Stimulated activated CD4-positive, alpha-beta T cell treated with anti-CD3 and anti-CD28 coated beads, TNF-alpha, amount 100 ng/mL, for 48 hours (primary cell): Measurements from ENCODE around the gene PALMD.

ENCODE experiments used
- DNase-seq, 3 donors: peaks; one replicate each; pipeline ENCODE4 v3.0.0-alpha.2; 2020; ENCODE audit warnings: low read depth in 3 of 3

Gene PALMD, protein sequence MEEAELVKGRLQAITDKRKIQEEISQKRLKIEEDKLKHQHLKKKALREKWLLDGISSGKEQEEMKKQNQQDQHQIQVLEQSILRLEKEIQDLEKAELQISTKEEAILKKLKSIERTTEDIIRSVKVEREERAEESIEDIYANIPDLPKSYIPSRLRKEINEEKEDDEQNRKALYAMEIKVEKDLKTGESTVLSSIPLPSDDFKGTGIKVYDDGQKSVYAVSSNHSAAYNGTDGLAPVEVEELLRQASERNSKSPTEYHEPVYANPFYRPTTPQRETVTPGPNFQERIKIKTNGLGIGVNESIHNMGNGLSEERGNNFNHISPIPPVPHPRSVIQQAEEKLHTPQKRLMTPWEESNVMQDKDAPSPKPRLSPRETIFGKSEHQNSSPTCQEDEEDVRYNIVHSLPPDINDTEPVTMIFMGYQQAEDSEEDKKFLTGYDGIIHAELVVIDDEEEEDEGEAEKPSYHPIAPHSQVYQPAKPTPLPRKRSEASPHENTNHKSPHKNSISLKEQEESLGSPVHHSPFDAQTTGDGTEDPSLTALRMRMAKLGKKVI

DNA sequence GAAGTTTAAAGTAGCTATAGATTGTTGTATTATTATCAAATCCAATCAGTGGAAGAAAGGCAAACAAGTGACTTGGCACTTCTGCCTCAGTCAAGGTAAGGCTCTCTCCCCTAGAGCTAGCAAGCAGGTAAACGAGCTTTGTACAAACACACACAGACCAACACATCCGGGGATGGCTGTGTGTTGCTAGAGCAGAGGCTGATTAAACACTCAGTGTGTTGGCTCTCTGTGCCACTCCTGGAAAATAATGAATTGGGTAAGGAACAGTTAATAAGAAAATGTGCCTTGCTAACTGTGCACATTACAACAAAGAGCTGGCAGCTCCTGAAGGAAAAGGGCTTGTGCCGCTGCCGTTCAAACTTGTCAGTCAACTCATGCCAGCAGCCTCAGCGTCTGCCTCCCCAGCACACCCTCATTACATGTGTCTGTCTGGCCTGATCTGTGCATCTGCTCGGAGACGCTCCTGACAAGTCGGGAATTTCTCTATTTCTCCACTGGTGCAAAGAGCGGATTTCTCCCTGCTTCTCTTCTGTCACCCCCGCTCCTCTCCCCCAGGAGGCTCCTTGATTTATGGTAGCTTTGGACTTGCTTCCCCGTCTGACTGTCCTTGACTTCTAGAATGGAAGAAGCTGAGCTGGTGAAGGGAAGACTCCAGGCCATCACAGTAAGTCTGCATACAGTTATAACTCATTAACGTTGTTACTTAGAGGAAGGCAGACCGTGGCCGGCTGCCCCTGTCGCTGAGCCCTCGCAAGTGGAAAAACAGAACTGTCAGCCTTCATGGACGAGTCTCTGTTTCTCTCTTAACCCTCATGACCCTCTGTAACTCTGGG lies at the start of gene PALMD:
Gene PALMD, plus strand, starts transcription at position 415 of the 833 bp plus-strand sequence. Its CDS starts 205 bp downstream, at position 620.
- no peak for DNase-seq

DNA sequence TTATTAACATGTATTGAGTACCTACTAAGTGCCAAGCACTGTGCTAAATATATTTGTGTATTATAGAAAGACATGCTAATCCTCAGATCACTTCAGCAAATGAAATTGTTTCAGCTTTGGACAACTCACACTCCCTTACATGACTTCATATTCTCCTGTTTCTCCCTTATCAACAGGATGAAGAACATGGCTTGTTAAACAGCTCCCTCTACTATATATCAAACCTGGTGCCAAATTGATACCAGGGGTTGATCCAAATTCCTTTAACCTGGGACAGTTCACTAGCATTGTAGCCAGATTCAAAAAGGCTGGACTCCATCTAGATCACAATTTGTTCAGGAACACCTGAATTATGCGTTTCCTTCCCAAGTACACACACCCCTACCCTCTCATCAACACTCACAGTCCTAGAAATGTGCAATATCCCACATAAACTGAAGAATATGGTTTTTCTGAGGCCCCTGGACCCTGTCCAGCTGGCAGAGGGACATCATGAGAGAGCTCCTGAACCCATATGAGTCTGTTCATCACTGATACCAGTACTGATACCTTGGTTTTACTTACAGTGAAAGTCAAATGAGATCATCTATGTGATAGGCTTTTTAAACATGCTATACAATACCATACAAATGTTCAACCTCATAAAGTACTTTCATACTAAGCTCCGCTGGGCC lies 47.0 kb upstream of the PALMD start:
- no peak for DNase-seq

DNA sequence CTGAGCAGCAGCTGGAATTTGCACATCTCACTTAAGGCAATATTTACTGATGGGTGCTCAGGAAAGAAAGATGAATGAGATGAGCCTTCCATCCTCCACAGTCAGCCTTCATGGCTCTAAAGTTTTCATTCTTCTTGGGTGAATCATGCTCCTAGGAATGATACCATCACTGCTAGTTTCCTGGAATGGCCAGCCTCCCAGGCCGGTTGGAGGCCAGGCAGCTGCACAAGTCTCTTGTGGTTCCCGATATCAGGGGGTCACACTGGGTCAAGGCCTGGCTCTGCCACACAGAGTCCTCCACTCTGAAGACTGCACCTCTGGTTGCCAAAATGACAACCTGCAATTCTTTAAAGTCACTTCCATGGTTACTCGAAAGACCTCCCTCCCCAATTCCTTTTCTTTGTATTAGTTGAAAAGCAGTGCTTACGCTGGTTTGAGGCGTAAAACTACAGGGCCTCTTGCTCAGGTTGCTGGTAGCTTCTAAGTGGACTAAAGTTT lies 46.2 kb upstream of the PALMD start:
- no peak for DNase-seq

DNA sequence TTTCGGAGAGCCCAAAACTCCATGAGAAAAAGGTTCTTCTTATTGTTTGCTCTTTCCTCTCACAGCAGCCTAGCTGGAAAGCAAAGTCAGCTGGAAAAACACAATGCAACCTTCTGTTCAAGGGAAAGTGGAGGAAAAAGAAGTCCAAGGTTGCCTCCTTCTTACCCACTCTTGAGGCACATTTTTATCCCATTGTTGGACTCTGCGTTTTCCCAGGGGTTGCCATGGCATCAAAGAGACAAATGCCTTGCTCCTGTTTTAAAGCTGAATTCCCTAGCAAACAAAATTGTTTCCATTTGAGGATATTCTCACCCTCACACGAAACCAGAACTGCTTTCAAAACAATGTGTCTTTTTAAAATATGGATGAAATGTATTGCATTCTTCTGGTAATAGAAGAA lies 45.1 kb upstream of the PALMD start:
- DNase-seq, result no peak

DNA sequence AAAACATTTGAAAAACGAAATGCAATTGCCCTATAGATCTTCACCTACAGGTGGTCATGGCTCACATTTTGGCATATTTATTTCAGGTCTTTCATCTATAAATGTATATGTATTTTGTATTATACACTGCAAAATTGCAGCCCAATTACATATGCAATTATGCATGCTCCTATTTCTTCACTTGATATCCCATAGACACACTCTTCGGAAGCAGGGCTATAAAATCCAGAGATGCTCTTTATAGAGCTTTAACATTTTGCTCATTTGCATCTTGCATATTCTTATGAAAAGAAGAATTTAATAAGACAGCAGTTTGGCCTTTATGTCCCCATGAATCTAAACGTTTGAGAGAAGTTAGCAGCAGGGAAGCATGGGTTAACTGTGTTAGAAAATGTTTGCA lies 44.7 kb upstream of the PALMD start:
- no peak for DNase-seq

DNA sequence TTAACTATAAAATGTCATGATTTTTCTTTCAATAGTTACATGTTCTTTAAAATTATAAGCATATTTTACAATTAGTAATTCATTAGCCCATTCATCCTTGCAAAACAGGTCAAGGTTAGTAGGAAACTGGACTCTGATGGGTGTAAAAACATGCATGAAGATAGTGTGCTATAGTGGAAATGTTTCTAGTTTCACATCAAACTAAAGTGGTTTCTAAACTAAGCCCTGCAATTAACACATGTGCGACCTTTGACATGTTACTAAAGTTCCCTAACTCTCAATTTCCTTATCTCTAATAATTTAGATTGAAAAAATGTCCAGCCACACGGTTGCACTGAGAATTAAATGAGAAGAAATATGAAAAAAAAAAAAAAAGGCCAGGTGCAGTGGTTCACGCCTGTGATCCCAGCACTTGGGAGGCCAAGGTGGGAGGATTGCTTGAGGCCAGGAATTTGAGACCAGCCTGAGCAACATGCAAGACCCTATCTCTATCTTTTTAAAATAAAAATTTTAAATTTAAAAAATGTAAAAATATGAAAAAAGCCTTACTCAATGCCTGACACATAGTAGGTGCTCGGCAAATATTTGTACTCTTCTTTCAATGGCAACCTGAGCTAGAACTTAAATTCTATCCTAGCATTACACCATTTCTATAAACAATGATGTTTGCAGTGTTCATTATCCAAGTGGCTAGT lies 44.1 kb upstream of the PALMD start:
- no peak for DNase-seq

DNA sequence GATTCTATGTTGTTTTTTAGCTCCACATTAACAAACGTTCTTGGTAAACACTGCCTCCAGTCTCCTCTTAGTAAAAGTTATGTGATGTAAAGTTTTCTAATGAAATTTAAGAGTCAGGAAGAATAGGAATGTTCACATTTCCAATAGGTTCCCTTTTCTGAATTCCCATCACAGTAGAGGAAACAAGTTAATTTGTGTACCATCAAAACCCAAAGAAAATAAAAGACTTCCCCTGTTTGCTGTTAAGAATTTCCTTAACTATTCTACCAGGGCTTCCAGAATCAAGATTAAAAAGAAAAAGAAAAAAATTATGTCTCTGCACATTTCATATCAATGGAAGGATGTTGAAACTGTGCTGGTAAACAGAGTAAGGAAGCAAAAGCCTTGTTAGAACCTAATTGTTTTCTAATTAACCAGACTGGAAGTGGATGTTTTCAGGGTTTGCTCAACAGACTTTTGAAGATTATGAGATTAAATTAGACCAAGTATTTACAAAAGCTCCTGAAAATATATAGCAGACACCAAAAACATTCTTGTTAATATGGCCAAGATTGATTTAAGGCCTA lies 43.4 kb upstream of the PALMD start:
- no peak for DNase-seq

DNA sequence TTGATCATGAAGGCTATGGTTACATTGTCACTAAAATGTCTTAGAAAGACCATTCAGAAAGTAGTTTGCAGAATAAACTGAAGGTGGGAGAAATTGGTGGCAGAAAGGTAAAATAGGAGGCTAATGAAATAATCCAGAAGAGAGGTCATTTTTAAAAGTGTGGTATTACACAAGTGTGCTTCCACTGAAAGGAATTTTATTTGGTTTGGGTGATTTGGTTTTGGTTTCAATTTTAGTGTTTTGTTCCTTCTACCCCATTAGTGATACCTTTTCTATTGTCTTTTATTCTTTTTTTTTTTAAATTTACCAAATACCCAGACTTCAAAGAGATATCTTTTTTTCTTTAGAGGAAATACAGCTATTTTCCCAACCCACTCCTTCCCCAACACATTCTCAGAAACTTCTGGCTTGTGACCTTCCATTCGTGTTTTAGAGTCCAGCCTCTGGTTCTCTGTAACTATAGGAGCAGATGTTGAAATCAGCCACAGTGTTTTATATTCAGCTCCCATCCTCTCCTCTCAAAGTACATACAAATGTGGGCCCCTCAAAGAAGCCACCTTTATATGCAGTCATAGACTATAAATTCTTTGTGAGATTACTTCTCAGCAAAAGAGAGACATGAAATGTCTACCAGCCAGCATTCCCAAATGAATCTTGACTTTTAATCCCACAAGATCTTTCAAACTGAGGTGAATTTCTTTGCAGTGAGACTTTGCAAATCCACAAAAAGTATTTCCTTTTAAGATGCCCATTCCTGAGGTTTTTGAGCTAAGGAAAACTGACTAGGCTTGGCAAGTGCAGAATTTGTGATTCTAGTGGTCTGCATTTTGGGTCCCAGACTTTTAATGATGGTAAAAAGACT lies 42.0 kb upstream of the PALMD start:
- DNase-seq, result no peak

DNA sequence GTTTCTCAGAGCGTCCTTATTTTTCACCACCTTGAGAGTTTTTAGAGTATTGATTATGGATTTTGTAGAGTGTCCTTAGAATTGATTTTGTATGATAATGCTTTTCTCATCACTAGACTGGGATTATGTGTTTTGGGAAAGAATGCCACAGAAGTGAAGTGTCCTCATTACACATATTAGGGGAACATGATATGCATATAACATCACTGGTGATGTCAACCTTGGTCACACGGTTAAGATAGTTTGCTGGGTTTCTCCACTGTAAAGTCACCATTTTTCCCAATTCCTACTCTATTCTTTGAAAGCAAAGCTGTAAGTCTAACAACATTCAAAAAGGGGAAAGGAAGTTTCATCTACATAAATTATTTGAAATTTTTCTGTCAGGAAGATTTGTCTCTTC lies 39.6 kb upstream of the PALMD start:
- DNase-seq, result no peak

DNA sequence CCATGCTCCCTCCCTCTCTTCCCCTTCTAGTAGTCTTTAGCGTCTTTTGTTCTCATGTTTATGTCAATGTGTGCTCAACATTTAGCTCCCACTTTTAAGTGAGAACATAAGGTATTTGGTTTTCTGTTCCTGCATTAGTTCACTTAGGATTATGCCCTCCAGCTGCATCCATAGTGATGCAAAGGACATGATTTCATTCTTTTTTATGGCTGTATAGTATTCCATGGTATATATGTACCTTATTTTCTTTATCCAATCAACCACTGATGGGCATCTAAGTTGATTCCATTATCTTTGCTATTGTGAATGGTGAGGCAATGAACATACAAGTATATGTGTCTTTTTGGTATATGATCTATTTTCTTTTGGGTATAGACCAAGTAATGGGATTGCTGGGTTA lies 38.3 kb upstream of the PALMD start:
- no peak for DNase-seq

DNA sequence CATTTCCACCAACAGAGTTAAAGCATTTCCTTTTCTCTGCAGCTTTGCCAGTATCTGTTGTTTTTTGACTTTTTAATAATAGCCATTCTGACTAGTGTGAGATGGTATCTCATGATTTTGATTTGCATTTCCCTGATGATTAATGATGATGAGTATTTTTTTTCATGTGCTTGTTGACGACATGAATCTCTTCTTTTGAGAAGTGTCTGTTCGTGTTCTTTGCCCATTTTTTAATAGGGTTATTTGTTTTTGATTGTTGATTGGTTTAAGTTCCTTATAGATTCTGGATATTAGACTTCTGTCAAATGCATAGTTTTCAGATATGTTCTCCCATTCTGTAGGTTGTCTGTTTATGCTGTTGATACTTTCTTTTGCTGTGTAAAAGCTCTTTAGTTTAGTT lies 37.9 kb upstream of the PALMD start:
- DNase-seq, result no peak

DNA sequence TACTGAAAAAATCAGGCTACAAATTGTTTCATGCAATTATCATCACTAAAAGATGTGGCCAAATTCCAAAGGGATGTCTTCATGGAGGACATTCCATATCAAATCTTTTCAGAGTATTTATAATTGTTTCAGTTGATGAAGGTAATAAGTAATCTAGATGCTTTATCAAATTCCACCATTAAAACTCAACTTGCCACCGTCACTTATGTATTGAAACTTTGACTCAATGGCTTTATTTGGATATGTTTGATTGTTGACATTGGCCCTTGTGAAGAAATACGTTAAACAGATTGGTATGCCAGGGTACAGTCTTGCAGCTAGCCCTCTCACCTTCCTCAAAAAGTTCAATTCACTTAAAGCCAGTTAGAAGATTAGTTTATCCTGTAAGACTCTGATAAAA lies 32.2 kb upstream of the PALMD start:
- DNase-seq, result no peak

DNA sequence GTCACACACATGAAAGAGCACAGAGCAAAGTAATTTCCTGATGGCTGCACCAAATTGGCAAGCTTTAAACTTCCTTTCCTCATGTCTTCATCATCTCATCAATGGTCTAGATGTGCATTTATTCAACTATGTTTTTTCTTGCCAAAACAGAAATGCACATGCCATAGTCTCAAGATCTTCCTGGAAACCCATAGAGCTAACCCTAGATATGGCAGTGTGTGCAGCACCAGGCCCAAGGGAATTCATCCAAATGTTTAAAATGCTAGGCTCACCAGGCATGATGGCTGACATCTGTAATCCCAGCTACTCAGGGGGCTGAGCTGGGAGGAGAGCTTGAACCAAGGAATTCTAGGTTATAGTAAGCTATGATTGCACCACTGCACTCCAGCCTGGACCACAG lies 31.2 kb upstream of the PALMD start:
- no peak for DNase-seq

DNA sequence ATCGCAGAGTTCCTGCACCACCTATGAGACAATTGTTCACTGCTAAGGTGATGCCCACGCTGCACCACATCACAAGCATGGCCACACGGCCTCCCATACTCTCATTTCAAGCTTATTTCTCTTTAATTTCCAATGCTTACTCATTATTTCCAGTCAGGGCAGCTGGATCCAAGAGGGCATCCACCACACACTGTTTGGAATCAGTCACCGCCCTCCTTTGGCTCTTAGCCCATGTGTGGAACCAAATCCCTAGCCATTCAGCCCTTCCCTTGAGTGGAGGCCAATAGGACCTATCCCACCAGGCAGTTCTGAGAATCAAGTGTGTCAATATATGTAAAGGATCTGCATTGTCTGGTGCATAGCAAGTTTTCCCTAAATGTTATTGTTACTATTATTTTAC lies 26.3 kb upstream of the PALMD start:
- no peak for DNase-seq

DNA sequence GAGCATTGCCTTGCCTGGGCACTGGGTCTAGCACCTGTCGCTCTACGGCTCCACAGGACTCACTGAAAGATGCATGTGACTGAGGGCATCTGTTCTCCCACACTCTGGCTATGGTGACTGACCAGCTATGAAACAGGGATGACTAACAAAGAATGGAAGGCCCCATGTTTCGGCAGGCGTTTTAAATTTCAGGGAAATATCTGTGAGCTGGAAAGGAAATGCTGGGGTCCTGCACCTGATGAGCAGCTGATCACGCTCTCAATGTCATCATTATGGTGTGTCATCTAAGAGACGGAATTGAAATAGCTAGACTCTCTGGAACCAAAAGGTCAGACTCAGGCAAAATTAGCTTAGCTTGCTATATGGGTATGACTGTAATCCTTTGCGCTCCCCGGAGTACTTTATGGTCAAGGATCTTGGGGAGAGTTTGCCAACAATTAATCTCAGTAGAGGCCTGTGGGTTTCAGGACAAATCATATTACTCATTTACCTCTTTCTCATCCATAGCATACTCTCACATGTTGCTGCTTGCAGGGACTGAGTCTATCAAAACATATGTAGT lies 24.5 kb upstream of the PALMD start:
- no peak for DNase-seq

DNA sequence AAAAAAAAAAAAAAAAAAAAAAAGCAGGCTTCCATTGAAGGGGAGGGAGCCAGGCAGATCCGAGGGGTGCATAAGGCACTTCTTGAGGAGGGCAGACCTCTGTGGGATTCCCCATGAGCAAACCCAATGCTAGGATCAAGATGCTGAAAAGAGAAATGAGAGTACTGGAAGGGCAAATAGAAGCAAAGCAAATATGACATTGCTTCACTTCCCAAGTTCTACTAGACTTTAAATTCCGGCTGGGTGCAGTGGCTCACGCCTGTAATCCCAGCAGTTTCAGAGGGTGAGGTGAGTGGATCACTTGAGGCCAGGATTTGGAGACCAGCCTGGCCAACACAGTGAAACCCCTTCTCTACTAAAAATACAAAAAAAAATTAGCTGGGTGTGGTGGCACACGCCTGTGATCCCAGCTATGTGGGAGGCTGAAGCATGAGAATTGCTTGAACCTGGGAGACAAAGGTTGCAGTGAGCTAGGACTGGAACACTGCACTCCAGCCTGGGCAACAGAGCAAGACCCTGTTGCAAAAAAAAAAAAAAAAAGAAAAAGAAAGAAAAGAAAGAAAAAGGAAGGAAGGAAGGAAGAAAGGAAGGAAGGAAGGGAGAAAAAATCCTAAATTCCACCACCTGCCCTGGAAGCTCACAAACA lies 23.1 kb upstream of the PALMD start:
- no peak for DNase-seq

DNA sequence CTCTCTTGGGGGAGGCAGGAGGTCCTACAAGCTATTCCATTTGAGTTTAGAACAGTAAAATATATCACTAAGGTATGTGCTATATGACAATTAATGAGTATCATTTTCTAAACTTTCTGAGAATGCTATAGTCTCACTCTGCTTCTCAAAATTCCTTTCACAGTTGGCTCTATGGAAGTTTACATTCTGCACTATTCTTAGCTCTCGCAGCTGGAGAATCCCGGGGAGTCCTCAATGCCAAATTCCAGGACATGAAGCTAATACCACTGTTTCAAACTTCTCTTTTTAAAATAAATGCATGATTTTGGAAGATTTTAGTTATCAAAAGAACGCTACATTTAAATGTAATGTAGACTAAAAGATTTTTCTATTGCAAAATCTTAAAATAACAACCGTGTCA lies 22.4 kb upstream of the PALMD start:
- DNase-seq, result no peak

DNA sequence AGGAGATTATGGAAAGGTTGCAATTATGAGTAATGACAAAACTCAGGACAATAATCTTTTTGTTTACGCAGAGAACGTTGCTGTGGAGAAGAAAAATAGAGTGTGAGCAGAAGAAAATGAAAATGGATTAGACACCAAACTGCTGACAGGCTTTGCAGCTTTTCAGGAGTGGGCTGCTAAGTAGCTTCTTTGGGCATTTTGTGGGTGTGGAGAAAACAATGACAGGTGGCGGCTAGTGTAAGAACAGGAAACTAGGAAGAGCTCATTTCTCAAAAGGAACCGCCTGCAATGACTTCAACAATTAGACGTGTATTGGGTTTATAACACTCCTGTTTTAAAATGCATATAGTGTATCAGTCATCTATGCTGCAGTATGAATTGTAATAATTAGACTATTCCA lies 18.3 kb upstream of the PALMD start:
- DNase-seq, result no peak

DNA sequence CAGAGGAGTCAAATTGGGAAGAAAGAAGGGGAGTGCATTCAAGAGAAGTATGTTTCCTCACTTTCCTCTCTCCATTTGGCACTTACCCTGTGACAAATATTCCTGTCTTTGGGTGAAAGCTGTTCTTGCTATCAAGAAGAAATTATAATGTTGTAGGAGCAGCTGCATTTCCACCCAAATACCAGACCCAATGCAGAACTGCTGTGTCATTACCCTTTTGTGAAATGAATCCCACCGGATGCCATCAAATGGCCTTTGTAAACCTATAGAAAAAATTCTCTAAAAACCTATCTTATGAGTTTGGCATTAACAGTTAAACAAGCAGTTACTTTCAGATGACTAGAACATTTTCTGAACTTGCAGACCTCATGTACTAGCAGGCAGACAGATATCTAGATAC lies 16.7 kb upstream of the PALMD start:
- DNase-seq, result no peak
